Mesendoderm (in vitro differentiated cells): Measurements from ENCODE around the gene NR1I2. TPM values are rescaled to one million over a fixed set of nuclear protein-coding genes. Genes with fewer than 3 reads are reported as not detected.

ENCODE experiments used
- DNase-seq: peaks from one replicate; pipeline ENCODE4 v3.0.0; 2013
- H2AK5ac ChIP-seq: 2 replicates; pipeline ENCODE4 v1.6.1; 2013; ENCODE audit warnings: low read length, inconsistent platforms
- H2BK120ac ChIP-seq: 2 replicates; pipeline ENCODE4 v1.6.1; 2013; ENCODE audit warnings: low read depth, mild to moderate bottlenecking, low read length, moderate library complexity, mixed read lengths
- H2BK15ac ChIP-seq: replicated peaks from 2 replicates; pipeline ENCODE4 v1.6.1; 2013; ENCODE audit warnings: low read depth, mild to moderate bottlenecking, moderate library complexity
- H2BK5ac ChIP-seq: 2 replicates; pipeline ENCODE4 v1.6.1; 2013; ENCODE audit warnings: low read length, inconsistent platforms
- H3K18ac ChIP-seq: 2 replicates; pipeline ENCODE4 v1.6.1; 2013; ENCODE audit warnings: mild to moderate bottlenecking, low read length, mixed read lengths
- H3K23ac ChIP-seq: one replicate; pipeline ENCODE4 v1.6.1; 2013; ENCODE audit warnings: low read length
- H3K27ac ChIP-seq: 2 replicates; pipeline ENCODE4 v1.5.1; 2013; ENCODE audit warnings: low read depth, mild to moderate bottlenecking, inconsistent platforms, low read length, moderate library complexity
- H3K27me3 ChIP-seq: 2 replicates; pipeline ENCODE4 v1.6.1; 2013; ENCODE audit warnings: low read length, control low read depth, mild to moderate bottlenecking, inconsistent platforms; ENCODE audit not compliant: insufficient read depth, poor library complexity
- H3K36me3 ChIP-seq: 2 replicates; pipeline ENCODE4 v1.6.1; 2013; ENCODE audit warnings: low read length, inconsistent platforms; ENCODE audit not compliant: control insufficient read depth, insufficient read depth
- H3K4ac ChIP-seq: one replicate; pipeline ENCODE4 v1.6.1; 2013; ENCODE audit warnings: low read depth, mild to moderate bottlenecking, low read length, moderate library complexity
- H3K4me1 ChIP-seq: 2 replicates; pipeline ENCODE4 v1.6.1; 2013; ENCODE audit warnings: low read depth, low read length, inconsistent platforms; ENCODE audit not compliant: control insufficient read depth
- H3K4me2 ChIP-seq: 2 replicates; pipeline ENCODE4 v1.6.1; 2013; ENCODE audit warnings: low read length
- H3K4me3 ChIP-seq: 2 replicates; pipeline ENCODE4 v1.5.1; 2013; ENCODE audit warnings: mild to moderate bottlenecking, low read length
- H3K56ac ChIP-seq: one replicate; pipeline ENCODE4 v1.6.1; 2013; ENCODE audit warnings: low read length
- H3K79me1 ChIP-seq: 2 replicates; pipeline ENCODE4 v1.6.1; 2013; ENCODE audit warnings: low read length, inconsistent platforms
- H3K79me2 ChIP-seq: 2 replicates; pipeline ENCODE4 v1.6.1; 2013; ENCODE audit warnings: mild to moderate bottlenecking, low read length; ENCODE audit not compliant: control insufficient read depth, insufficient read depth
- H3K9ac ChIP-seq: 2 replicates; pipeline ENCODE4 v1.6.1; 2013; ENCODE audit warnings: low read length, inconsistent platforms
- H4K5ac ChIP-seq: one replicate; pipeline ENCODE4 v1.6.1; 2013; ENCODE audit warnings: low read length
- H4K8ac ChIP-seq: one replicate; pipeline ENCODE4 v1.6.1; 2013; ENCODE audit warnings: low read depth, mild to moderate bottlenecking, control low read depth, low read length, moderate library complexity
- WGBS: extraction: QIAGEN DNeasy Blood & Tissue Kit; methylation state at CpG from one replicate; pipeline ENCODE4 v1.1.7; 2013; ENCODE audit warnings: low lambda C conversion rate, missing lambda C conversion rate; ENCODE audit not compliant: insufficient coverage; ENCODE audit errors: extremely low coverage; 5-methylcytosine and 5-hydroxymethylcytosine counted together
- polyA plus RNA-seq, 2 experiments: library from polyadenylated mRNA; stranded (reverse); fragments of 200-250 nt; gene quantifications; one replicate each; pipeline ENCODE4 v1.2.3, GENCODE V29; 2013

Gene NR1I2
- 0.21 TPM for polyA plus RNA-seq (2013, experiment 1 of 2)
- 0.24 TPM for polyA plus RNA-seq (2013, experiment 2 of 2)

GRCh38 chr3:119781330-119782198 lies at the start of gene NR1I2:
TSS of gene NR1I2 (plus strand) at chr3:119782101.
- Histone ChIP-seq H2BK120ac (no peak within 1 kb of the TSS), H3K56ac (no peak within 1 kb of the TSS), H3K79me1 (no peaks in the 10 kb centered on the region), H3K27ac (no peak within 1 kb of the TSS), H4K5ac (no peak within 1 kb of the TSS), H3K9ac (no peak within 1 kb of the TSS), H2BK15ac (no peak within 1 kb of the TSS), H3K4me2 (no peak within 1 kb of the TSS), H3K79me2 (no peaks in the 10 kb centered on the region), H3K23ac (no peak within 1 kb of the TSS), H3K27me3 (no peaks in the 10 kb centered on the region), H3K4ac (no peak within 1 kb of the TSS), H3K4me1 (no peaks in the 10 kb centered on the region), H3K36me3 (no peaks in the 10 kb centered on the region), H2BK5ac (no peak within 1 kb of the TSS), H3K4me3 (no peak within 1 kb of the TSS), H3K18ac (no peak within 1 kb of the TSS), H2AK5ac (no peak within 1 kb of the TSS), H4K8ac (no peak within 1 kb of the TSS)
- WGBS = no CpG with 5 or more reads among the region's 10 CpGs
- DNase-seq = no peak

DNA sequence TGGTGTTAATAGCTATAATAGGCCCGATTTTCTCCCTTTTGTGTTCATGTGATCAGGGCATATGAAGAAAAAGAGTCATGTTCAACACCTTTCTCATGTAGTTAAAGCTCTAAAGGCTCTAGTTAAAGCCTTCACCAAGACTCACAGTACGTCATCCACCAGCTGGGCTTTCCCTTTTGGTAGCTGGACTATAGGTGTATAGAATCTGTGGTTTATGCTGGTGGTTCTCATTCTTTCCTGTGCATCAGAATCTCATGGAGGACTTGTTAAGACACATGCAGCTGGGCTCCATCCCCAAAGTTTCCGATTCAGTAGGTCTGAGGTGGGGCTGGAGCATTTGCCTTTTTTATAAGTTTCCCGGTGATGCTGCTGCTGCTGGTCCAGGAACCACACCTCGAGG lies 48.1 kb upstream of the NR1I2 start:
- Histone ChIP-seq H3K36me3 (no peaks in the 10 kb centered on the region), H3K27me3 (no peaks in the 10 kb centered on the region), H3K18ac (no peak overlapping the region), H4K5ac (no peak overlapping the region), H3K4me1 (no peaks in the 10 kb centered on the region), H3K79me2 (no peaks in the 10 kb centered on the region), H2AK5ac (no peak overlapping the region), H3K4me2 (no peak overlapping the region), H3K27ac (no peak overlapping the region), H2BK5ac (no peak overlapping the region), H3K56ac (no peak overlapping the region), H3K9ac (no peak overlapping the region), H3K23ac (no peak overlapping the region), H2BK120ac (no peak overlapping the region), H2BK15ac (no peak overlapping the region), H3K4ac (no peak overlapping the region), H4K8ac (no peak overlapping the region), H3K79me1 (no peaks in the 10 kb centered on the region), H3K4me3 (no peak overlapping the region)
- no peak for DNase-seq
- no CpG with 5 or more reads among the region's 5 CpGs for WGBS

- no peak overlapping the region for H3K18ac ChIP-seq
- H4K5ac ChIP-seq = no peak overlapping the region
- no peaks in the 10 kb centered on the region for H3K27me3 ChIP-seq
- H3K4me2 ChIP-seq = no peak overlapping the region
- no peaks in the 10 kb centered on the region for H3K79me1 ChIP-seq
- H3K4me1 ChIP-seq = no peaks in the 10 kb centered on the region
- no peak overlapping the region for H3K23ac ChIP-seq
- H4K8ac ChIP-seq = no peak overlapping the region
- H3K79me2 ChIP-seq = no peaks in the 10 kb centered on the region
- no peak overlapping the region for H3K4ac ChIP-seq
- H3K56ac ChIP-seq = no peak overlapping the region
- H3K4me3 ChIP-seq = no peak overlapping the region
- H2BK15ac ChIP-seq = no peak overlapping the region
- no peak overlapping the region for H3K27ac ChIP-seq
- no peak overlapping the region for H2BK5ac ChIP-seq
- H2BK120ac ChIP-seq = no peak overlapping the region
- no peak for DNase-seq
- H3K36me3 ChIP-seq = no peaks in the 10 kb centered on the region
- no peak overlapping the region for H2AK5ac ChIP-seq
- no peak overlapping the region for H3K9ac ChIP-seq
Observed at GRCh38 chr3:119738741-119739140, 43.2 kb upstream of the NR1I2 start.

DNA sequence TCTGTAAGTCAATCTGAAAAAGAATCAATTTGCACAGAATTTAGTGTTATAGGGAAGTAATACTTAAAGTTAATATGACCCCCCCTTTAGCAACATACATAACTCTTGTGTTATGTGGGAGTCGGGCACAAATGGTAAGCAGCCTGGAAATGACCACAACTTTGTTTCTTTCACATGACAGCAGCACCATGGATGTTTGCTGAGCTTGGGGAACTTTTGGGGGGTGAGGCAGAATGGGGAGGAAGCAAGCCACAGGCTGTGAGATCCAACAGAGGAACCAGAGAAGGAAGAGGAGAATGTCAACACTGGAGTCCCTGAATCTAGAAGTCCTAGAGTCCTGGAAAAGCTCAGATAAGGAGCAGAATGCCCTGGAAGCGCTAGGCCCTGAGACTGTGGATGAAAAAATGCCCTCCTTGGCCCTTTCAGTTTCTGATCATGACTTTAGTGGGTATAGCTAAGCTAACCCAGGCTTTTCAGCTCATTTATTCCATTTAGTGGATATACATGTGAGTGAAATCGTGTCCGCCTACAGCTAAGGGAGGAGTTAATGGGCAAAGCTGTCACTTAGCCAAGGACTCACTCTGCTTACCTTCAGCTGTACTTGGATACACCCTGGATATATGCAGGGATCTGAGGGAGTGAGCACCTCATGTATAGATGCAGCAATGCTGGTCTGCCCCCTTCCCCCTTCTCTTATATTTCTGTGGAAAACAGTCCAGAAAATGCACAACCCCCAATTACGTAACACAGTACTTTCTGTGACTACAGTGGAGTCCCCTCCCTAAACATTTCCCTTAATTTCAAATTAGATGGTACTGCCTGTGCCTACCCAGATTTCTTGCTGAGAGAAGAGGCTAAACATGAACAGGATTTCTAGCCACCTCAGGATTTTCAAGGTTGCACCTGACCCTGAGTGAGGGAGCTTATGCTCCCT lies 40.0 kb upstream of the NR1I2 start:
- H4K5ac ChIP-seq = no peak overlapping the region
- no peak overlapping the region for H3K23ac ChIP-seq
- H3K79me2 ChIP-seq = no peaks in the 10 kb centered on the region
- H2BK120ac ChIP-seq = no peak overlapping the region
- H2AK5ac ChIP-seq = no peak overlapping the region
- no CpG with 5 or more reads among the region's 5 CpGs for WGBS
- no peak overlapping the region for H3K4me3 ChIP-seq
- H3K4me1 ChIP-seq = no peaks in the 10 kb centered on the region
- no peak overlapping the region for H3K56ac ChIP-seq
- H3K18ac ChIP-seq = no peak overlapping the region
- H3K4ac ChIP-seq = no peak overlapping the region
- no peaks in the 10 kb centered on the region for H3K36me3 ChIP-seq
- no peaks in the 10 kb centered on the region for H3K79me1 ChIP-seq
- H3K9ac ChIP-seq = no peak overlapping the region
- no peaks in the 10 kb centered on the region for H3K27me3 ChIP-seq
- no peak overlapping the region for H2BK15ac ChIP-seq
- H2BK5ac ChIP-seq = no peak overlapping the region
- DNase-seq = no peak
- H3K4me2 ChIP-seq = no peak overlapping the region
- H4K8ac ChIP-seq = no peak overlapping the region
- H3K27ac ChIP-seq = no peak overlapping the region

GRCh38 chr3:119743921-119744320 lies 38.0 kb upstream of the NR1I2 start:
- no peak overlapping the region for H4K8ac ChIP-seq
- no peak overlapping the region for H3K9ac ChIP-seq
- no peak overlapping the region for H3K23ac ChIP-seq
- no peak overlapping the region for H2BK5ac ChIP-seq
- H3K79me2 ChIP-seq = no peaks in the 10 kb centered on the region
- H3K79me1 ChIP-seq = no peaks in the 10 kb centered on the region
- H3K27ac ChIP-seq = no peak overlapping the region
- no peak overlapping the region for H3K56ac ChIP-seq
- no CpG with 5 or more reads among the region's 10 CpGs for WGBS
- no peak overlapping the region for H2BK15ac ChIP-seq
- no peak for DNase-seq
- H3K18ac ChIP-seq = no peak overlapping the region
- no peak overlapping the region for H3K4me3 ChIP-seq
- no peak overlapping the region for H4K5ac ChIP-seq
- no peak overlapping the region for H2BK120ac ChIP-seq
- H3K36me3 ChIP-seq = no peaks in the 10 kb centered on the region
- no peak overlapping the region for H3K4ac ChIP-seq
- no peaks in the 10 kb centered on the region for H3K27me3 ChIP-seq
- H2AK5ac ChIP-seq = no peak overlapping the region
- no peaks in the 10 kb centered on the region for H3K4me1 ChIP-seq
- H3K4me2 ChIP-seq = no peak overlapping the region
